ENCODE results near the gene KRTAP1-5. TPM values are rescaled to one million over a fixed set of nuclear protein-coding genes. Genes with fewer than 3 reads are reported as not detected.

Gene KRTAP1-5
- polyA plus RNA-seq, 1 of the 3 experiments (the other 2 are of a cell fraction), result not detected

DNA sequence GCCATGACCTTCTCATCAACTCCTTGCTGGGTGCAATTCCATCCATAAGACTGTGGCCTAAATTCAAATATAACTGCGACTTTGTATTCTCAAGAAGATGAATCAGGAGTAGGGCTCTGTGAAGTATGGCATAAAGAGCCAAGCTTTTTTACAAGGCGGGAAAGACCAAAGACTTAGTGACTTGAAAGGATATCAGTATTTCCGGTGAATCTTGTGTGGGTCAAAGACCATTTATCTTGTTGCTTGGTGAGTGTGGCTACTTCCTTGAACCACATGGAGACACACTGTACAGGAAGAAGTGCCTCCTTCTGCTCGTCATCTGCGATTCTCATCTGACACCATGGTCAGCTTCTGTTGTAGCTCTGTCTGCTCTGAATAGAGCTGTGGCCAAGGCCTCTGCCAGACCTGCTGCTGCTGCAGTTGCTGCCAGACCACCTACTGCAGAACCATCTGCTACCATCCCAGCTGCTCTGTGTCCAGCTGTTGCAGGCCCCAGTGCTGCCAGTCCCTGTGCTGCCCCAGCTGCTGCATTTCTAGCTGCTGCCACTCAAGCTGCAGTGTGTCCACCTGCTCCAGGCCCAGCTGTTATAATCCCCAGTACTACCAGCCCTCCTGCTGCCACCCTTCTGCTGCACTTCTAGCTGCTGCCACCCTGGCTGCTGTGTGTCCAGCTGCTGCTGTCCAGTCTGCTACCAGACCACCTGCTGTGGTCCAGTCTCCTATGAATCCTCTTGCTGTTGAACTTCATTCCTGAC, 44.8 kb upstream of the KRTAP1-5 start:
- Histone ChIP-seq H3K79me2 (ENCODE audit: insufficient read depth) (no peaks in the 10 kb centered on the region), H3K27me3 (ENCODE audit: insufficient read depth) (no peaks in the 10 kb centered on the region), H3K9me3 (no peaks in the 10 kb centered on the region), H2AFZ (ENCODE audit: low read depth) (no peak overlapping the region), H3K9me2 (no peaks in the 10 kb centered on the region; the same call in 1 of the 2 replicates), H3F3A (replicated peaks; ENCODE audit: insufficient read depth) (no peaks in the 10 kb centered on the region), H3K4me1 (ENCODE audit: control insufficient read depth in 1 of 2, insufficient read depth in 2 of 2, low read depth in 1 of 2, low read length in 1 of 2) (no peaks in the 10 kb centered on the region), H4K20me1 (ENCODE audit: insufficient read depth) (no peaks in the 10 kb centered on the region), H3K4me3 (ENCODE audit: low read depth in 2 of 2, low read length in 1 of 2) (no peak overlapping the region), H3K27ac (ENCODE audit: low read depth in 2 of 2, low read length in 1 of 2) (no peak overlapping the region), H3K4me2 (no peak overlapping the region), H3K9ac (no peak overlapping the region), H3K36me3 (replicated peaks in 1 of 2; ENCODE audit: control insufficient read depth in 1 of 2, insufficient read depth in 2 of 2, low read length in 1 of 2) (no peaks in the 10 kb centered on the region)
- POLR2A ChIA-PET, result no interaction called here
- CTCF ChIA-PET, result interaction anchor here (1.2 to 2.1 kb wide), 2 partner anchors 251 to 477 kb away, joined by 3 to 6 read pairs; no protein-coding TSS in a partner anchor
- WGBS (ENCODE audit: low lambda C conversion rate), result 48% methylated on average over 5 of the region's 5 CpGs
- DNase-seq, result no peak
- TF ChIP-seq NFIC (IDR thresholded peaks at IDR 0.05; ENCODE audit: borderline replicate concordance), result no peak
- TF ChIP-seq JUND (IDR thresholded peaks at IDR 0.05), result no peak
- TF ChIP-seq FOXJ3 (CRISPR knock-in tag; IDR thresholded peaks at IDR 0.05), result no peak
- no peak for TF ChIP-seq ELF1 (IDR thresholded peaks at IDR 0.05)
- TF ChIP-seq RAD21 (IDR thresholded peaks at IDR 0.05; ENCODE audit: low read length), result no peak
- no peak for TF ChIP-seq RXRA (IDR thresholded peaks at IDR 0.05; ENCODE audit: borderline replicate concordance, low read depth)
- no peak for TF ChIP-seq TAF1 (IDR thresholded peaks at IDR 0.05; ENCODE audit: borderline replicate concordance, low read depth, low read length)
- no peak for TF ChIP-seq PBX3 (IDR thresholded peaks at IDR 0.05)
- TF ChIP-seq FOSL2 (IDR thresholded peaks at IDR 0.05; ENCODE audit: borderline replicate concordance, low read depth), result no peak
- no peak for TF ChIP-seq USF2 (IDR thresholded peaks at IDR 0.05; ENCODE audit: borderline replicate concordance, low read depth, low read length)
- no peak for TF ChIP-seq TCF12 (IDR thresholded peaks at IDR 0.05)
- TF ChIP-seq GATA2 (CRISPR knock-in tag; IDR thresholded peaks at IDR 0.05), result no peak

- no peaks in the 10 kb centered on the region for H3K27me3 ChIP-seq (ENCODE audit: insufficient read depth)
- 41% methylated on average over 3 of the region's 3 CpGs for WGBS (ENCODE audit: low lambda C conversion rate)
- no peak for DNase-seq
- no peak overlapping the region for H3K4me2 ChIP-seq
- no peak overlapping the region for H2AFZ ChIP-seq (ENCODE audit: low read depth)
- H3K9me3 ChIP-seq, result no peaks in the 10 kb centered on the region
- H3F3A ChIP-seq (replicated peaks; ENCODE audit: insufficient read depth), result no peaks in the 10 kb centered on the region
- no peaks in the 10 kb centered on the region for H4K20me1 ChIP-seq (ENCODE audit: insufficient read depth)
- no peak overlapping the region for H3K9ac ChIP-seq
- H3K36me3 ChIP-seq (replicated peaks in 1 of 2; ENCODE audit: control insufficient read depth in 1 of 2, insufficient read depth in 2 of 2, low read length in 1 of 2), result no peaks in the 10 kb centered on the region
- no peaks in the 10 kb centered on the region; the same call in 1 of the 2 replicates for H3K9me2 ChIP-seq
- no peaks in the 10 kb centered on the region for H3K79me2 ChIP-seq (ENCODE audit: insufficient read depth)
- ChIA-PET POLR2A (no interaction called here), CTCF (no interaction called here)
- H3K4me3 ChIP-seq (ENCODE audit: low read depth in 2 of 2, low read length in 1 of 2), result no peak overlapping the region
- no peak overlapping the region for H3K27ac ChIP-seq (ENCODE audit: low read depth in 2 of 2, low read length in 1 of 2)
- no peaks in the 10 kb centered on the region for H3K4me1 ChIP-seq (ENCODE audit: control insufficient read depth in 1 of 2, insufficient read depth in 2 of 2, low read depth in 1 of 2, low read length in 1 of 2)
- TF ChIP-seq EZH2phosphoT487 (IDR thresholded peaks at IDR 0.05; ENCODE audit: borderline replicate concordance, low read depth), result no peak
- TF ChIP-seq MXI1 (IDR thresholded peaks at IDR 0.05; ENCODE audit: low read depth, low read length), result no peak
- TF ChIP-seq GATA2 (CRISPR knock-in tag; IDR thresholded peaks at IDR 0.05), result no peak
- no peak for TF ChIP-seq CTCF (IDR thresholded peaks at IDR 0.05)
- no peak for TF ChIP-seq RFX5 (IDR thresholded peaks at IDR 0.05; ENCODE audit: low read length)
- TF ChIP-seq, protein P1, sequence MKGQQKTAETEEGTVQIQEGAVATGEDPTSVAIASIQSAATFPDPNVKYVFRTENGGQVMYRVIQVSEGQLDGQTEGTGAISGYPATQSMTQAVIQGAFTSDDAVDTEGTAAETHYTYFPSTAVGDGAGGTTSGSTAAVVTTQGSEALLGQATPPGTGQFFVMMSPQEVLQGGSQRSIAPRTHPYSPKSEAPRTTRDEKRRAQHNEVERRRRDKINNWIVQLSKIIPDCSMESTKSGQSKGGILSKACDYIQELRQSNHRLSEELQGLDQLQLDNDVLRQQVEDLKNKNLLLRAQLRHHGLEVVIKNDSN (IDR thresholded peaks at IDR 0.05; ENCODE audit: borderline replicate concordance, low read depth), result no peak
- TF ChIP-seq, protein P2, sequence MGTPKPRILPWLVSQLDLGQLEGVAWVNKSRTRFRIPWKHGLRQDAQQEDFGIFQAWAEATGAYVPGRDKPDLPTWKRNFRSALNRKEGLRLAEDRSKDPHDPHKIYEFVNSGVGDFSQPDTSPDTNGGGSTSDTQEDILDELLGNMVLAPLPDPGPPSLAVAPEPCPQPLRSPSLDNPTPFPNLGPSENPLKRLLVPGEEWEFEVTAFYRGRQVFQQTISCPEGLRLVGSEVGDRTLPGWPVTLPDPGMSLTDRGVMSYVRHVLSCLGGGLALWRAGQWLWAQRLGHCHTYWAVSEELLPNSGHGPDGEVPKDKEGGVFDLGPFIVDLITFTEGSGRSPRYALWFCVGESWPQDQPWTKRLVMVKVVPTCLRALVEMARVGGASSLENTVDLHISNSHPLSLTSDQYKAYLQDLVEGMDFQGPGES (IDR thresholded peaks at IDR 0.05; ENCODE audit: low read depth, low read length), result no peak
- no peak for TF ChIP-seq POLR2AphosphoS5 (IDR thresholded peaks at IDR 0.05; ENCODE audit: low read depth, low read length)
- no peak for TF ChIP-seq USF2 (IDR thresholded peaks at IDR 0.05; ENCODE audit: borderline replicate concordance, low read depth, low read length)
Observed at GRCh38 chr17:41069031-41069430, 42.0 kb upstream of the KRTAP1-5 start.

Data from SK-N-SH (cell line).